T-helper 2 cell (primary cell): ENCODE measurements around the gene DZIP1L.
A peak's percentile ranks its signal among the peaks of the same experiment; 100 is the strongest.
"Not testable (repeated sequence)": the region's sequence is repeated elsewhere in the genome, so short reads cannot be mapped to it uniquely, and the experiment has no call there.

Source experiments
- DNase-seq, 5 experiments: peaks; one replicate each; pipeline versions ENCODE4 v3.0.0 to v3.0.0-alpha.2; 2012 to 2022
- total RNA-seq, 2 donors: gene quantifications; one replicate each; lab custom pipeline; 2026; lab: John Stamatoyannopoulos, UW

Gene DZIP1L, protein sequence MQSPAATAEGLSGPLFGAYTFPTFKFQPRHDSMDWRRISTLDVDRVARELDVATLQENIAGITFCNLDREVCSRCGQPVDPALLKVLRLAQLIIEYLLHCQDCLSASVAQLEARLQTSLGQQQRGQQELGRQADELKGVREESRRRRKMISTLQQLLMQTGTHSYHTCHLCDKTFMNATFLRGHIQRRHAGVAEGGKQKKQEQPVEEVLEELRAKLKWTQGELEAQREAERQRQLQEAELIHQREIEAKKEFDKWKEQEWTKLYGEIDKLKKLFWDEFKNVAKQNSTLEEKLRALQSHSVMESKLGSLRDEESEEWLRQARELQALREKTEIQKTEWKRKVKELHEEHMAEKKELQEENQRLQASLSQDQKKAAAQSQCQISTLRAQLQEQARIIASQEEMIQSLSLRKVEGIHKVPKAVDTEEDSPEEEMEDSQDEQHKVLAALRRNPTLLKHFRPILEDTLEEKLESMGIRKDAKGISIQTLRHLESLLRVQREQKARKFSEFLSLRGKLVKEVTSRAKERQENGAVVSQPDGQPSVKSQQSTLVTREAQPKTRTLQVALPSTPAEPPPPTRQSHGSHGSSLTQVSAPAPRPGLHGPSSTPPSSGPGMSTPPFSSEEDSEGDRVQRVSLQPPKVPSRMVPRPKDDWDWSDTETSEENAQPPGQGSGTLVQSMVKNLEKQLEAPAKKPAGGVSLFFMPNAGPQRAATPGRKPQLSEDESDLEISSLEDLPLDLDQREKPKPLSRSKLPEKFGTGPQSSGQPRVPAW
- total RNA-seq = 0 to 0.20 reads per million in 2 donors

- DNase-seq = peak in 1 of 5 experiments; percentile 46
Measured at GRCh38 chr3:138114988-138115971, at the start of gene DZIP1L. Gene DZIP1L (minus strand): TSS chr3:138115608. CDS start chr3:138103971, 11,637 bp downstream.

DNA sequence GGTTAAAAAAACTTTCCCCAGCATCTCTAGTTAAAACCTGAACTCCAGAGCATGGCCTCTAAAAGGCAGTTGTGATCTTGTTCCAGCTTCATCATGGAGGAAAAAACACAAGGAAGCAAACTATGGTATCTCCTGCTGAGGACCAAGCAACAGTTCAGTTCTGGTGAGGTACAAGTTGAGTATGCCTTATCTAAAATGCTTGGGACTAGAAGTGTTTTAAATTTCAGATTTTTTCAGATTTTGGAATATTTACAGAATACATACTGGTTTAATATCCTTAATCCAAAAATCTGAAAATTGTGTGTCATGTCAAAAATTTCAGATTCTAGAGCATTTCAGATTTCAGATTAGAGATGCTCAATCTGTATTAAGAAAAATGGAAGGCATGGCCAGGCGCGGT, 49.7 kb upstream of the DZIP1L start:
- DNase-seq = no peak

DNA sequence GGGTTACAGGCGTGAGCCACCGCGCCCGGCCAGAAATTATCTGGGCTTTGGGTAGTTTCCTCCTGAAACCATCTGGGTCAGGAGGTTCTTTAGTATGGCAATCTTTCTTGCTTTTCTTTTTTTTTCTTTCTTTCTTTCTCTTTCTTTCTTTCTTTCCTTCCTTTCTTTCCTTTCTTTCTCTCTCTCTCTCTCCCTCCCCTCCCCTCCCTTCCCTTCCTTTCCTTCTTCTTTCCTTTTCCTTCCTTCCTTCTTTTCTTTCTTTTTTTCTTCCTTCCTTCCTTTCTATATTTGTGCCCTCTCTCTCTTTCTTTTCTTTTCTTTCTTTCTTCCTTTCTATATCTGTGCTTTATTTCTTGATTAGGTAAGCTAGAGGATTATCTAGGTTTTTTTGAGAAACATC, 42.3 kb upstream of the DZIP1L start:
- no peak for DNase-seq

- no peak for DNase-seq
Measured at GRCh38 chr3:138154534-138154933, 39.1 kb upstream of the DZIP1L start.

GRCh38 chr3:138148503-138148902, 33.1 kb upstream of the DZIP1L start:
- no peak for DNase-seq

DNA sequence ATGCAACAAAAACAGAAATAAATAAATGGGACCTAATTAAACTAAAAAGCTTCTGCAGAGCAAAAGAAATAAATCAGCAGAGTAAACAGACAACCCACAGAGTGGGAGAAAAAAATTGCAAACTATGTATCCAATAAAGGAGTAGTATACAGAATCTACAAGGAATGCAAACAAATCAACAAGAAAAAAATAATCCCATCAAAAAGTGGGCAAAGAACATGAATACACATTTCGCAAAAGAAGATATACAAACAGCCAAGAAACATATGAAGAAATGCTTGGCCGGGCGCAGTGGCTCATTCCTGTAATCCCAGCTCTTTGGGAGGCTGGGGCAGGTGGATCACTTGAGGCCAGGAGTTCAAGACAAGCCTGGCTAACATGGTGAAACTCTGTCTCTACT, 26.8 kb upstream of the DZIP1L start:
- not testable (repeated sequence) for DNase-seq

GRCh38 chr3:138140940-138141339, 25.5 kb upstream of the DZIP1L start:
- DNase-seq = no peak

DNA sequence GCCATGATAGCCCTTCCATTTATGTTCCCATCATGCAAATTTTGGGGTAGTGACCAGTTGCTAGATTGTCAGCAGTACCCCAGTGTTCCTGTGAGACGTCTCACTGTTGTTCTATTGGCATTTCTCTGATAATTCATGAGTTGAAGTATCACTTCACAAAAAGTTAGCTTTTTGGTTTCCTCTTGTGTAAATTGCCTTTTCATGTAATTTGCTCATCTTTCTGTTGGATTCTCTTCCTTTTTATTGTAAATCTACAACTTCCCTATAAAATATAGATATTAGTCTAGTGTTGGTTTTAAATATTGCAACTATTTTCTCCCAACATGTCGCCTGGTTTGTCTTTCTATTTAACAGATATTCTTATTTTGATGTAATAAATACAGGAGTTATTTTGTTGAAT, 24.3 kb upstream of the DZIP1L start:
- no peak for DNase-seq

DNA sequence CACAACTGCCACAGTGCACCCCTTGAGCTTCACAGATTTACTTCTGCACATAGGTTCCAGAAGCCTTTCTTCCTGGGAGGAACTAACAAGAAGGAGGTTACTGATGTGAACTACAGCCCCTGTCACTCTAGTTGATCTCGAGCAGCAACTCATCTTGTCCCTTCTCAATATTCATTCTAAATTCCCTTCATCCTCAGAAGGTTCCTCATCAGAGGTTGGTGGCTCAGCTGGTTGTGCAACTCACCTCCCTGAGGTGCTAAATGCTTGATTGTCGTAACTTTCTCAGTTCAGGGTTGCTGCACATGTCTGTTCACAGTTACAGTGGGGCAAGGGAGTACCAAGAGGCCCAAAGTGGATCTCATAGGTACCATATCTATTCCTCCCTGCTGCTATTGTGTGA, 22.5 kb upstream of the DZIP1L start:
- no peak for DNase-seq

DNA sequence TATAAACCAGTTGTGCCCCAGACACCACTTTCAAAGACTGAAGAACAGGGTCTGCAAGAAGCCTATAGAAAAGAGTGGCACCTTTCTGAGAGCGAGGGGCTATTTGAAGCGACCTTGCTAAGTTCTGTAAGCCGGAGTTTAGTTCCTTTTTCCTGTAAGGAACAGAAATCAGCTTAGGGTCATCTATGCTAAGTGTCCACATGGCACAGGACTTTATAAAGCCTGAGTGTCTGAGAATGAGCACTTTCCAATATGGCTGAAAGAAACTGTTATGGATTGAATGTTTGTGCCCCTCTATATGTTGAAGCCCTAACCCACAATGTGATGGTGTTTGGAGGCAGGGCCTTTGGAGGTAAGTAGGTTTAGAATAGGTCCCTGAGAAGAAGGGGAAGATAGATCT, 20.8 kb upstream of the DZIP1L start:
- no peak for DNase-seq

DNA sequence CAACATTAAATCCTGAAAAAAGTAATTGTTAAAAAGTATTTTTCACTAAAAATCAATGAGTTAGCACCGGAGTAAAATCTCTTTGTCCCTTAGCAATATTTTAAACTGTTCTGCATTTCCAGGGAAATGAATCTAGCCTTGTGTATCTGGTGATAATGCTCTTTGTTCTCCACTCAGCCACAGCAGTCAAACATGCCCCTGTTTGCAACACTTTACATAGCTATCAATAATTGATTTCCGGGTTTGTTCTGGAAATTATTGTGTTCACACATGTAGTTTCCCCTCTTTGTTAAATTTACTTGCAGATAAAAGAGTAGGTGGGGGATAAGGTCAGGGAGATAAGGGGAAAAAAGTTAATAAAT, 20.4 kb upstream of the DZIP1L start:
- DNase-seq = no peak

DNA sequence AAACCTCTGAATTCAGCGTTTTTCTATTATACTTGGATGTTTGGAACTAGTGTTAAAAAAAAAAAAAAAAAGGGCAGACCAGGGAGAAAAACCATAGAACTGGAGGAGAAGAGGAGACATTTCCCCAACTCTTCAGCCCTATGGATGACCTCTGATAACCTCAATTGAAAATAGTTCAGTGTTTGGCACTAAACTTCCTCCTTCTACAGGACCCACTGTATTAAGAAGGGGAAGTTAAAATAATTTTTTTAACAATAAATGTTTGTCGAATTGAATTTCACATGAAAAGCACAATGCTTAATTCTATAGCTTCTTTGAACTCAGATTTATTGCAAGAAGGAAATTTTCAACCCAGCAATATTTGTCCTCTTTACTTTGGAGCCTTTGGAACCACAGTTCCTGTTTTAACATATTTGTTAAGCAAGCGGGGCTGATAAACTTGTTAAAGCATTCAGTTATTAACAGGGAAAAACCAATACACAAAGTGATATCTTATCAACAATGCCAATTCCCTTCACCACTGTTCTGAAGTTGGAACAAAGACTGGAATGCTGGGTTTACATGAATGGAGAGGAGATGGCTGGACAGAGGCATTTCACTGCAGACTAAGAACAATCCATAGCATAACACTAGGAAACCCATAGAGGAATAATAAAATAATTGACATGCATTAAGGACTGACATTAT, 19.9 kb upstream of the DZIP1L start:
- DNase-seq = no peak

GRCh38 chr3:138132239-138132638, 16.8 kb upstream of the DZIP1L start, which contains the start of gene A4GNT:
Gene A4GNT (minus strand): TSS chr3:138132390. CDS start chr3:138131256, 1,134 bp downstream.
- no peak for DNase-seq

GRCh38 chr3:138127636-138128365, 12.4 kb upstream of the DZIP1L start:
- no peak for DNase-seq

GRCh38 chr3:138125548-138126221, 10.3 kb upstream of the DZIP1L start:
- DNase-seq = no peak

GRCh38 chr3:138124706-138125355, 9.4 kb upstream of the DZIP1L start:
- DNase-seq = no peak

GRCh38 chr3:138124188-138124587, 8.8 kb upstream of the DZIP1L start:
- DNase-seq = no peak

- DNase-seq = no peak
Measured at GRCh38 chr3:138119423-138119766, 4.0 kb upstream of the DZIP1L start.

- peak in 3 of 5 experiments; percentile 13 to 41 (median 41) for DNase-seq
Measured at GRCh38 chr3:138118612-138119422, 3.4 kb upstream of the DZIP1L start.
